GM20000 (cell line): ENCODE results near the gene RIT1.
A peak's percentile ranks its signal among the peaks of the same experiment; 100 is the strongest.

Experiments used
- DNase-seq: peaks from one replicate; pipeline ENCODE4 v3.0.0; 2012; ENCODE audit warnings: low spot score
- CTCF ChIP-seq: IDR thresholded peaks from 2 replicates; pipeline ENCODE4 v1.5.1; 2012; ENCODE audit warnings: mild to moderate bottlenecking, control low read depth; ENCODE audit errors: extremely low read depth, missing control alignments

The RIT1 gene

DNA sequence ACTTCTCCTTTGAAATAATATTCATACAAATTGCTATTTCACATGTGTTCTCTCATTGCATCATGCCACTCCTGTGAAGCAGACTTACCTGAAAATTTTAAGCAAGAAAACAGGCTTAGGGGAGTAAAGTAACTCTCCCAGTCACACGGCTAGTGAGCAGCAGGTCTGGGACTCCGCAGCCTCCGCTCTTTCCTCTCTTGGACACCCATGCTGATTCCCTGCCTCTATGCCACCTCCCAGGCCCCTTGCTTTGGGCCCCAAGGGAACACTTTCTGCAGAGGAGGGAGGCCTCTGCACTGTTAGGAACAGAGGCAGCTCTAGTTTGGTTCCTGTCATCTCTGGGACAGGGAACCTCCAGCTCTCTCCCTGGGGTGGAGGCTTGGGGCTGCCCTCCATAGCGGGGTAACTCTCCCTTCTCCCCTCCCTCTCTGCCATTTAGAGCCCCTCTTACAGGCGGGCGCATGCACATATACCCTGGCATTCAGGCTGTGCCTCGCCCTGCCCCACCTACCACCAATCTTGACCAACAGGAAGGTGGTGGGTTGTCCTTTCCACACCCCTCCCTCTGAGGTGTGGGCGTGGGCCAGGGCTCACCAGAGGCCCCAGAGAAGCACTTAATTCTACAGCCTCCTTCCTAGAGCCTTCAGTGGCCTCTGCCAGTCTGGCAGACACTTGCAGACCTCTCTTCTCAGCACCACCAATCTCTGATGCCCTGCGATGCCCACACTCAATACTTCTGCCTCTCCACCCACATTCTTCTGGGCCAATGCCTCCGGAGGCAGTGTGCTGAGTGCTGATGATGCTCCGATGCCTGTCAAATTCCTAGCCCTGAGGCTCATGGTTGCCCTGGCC lies 30.1 kb upstream of the RIT1 start, which contains the start of gene RXFP4:
Gene RXFP4, plus strand, starts transcription at position 646 of the 852 bp plus-strand sequence. Its CDS starts 72 bp downstream, at position 718.
- TF ChIP-seq CTCF: no peak
- DNase-seq: no peak

GRCh38 chr1:155940482-155940992 lies 29.4 kb upstream of the RIT1 start:
- TF ChIP-seq CTCF: no peak
- no peak for DNase-seq

DNA sequence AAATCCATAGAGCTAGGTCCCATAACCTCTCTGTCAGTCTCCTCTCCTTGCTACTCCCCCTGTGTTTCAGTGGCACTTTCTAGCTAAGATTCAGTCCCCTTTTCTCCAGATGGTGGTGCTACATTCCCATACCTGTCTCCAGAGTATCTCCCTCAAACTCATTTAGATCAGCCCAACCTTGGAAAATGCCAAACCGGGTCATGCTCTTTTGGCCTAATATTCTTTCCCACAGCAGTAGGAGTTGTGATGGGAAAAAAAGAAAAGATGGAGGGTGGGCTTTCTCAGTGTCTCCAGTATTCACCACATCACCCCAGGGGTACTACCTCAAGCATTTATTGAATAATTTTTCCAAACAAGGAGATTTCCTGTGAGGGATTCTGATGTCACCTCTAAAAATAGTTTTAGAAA lies 27.1 kb upstream of the RIT1 start:
- peak; percentile 64 for TF ChIP-seq CTCF
- peak; percentile 74 for DNase-seq

DNA sequence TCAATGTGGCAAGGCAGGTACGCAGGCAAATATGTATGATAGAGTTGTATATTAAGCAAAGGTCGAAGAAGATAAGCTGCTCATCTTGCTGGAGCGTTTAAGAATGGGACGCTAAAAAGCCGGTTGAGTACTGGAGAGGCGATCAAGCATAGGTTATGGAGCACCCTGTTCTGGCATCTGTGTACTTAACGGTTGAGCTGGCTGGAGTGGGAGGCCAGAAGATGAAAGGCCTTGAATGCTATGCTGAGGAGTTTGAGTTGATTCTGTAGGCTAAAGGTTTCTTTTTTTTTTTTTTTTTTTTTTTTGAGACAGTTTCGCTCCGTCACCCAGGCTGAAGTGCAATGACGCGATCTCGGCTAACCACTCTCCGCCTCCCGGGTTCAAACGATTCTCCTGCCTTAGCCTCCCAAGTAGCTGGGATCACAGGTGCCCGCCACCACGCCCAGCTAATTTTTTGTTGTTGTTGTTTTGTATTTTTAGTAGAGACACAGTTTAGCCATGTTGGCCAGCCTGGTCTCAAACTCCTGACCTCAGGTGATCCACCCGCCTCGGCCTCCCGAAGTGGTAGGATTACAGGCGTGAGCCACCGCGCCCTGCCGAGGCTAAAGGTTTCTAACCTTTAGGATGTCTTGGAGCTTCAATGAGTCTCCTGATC lies 23.9 kb upstream of the RIT1 start:
- no peak for DNase-seq
- TF ChIP-seq CTCF: no peak

GRCh38 chr1:155934097-155934935 lies 23.2 kb upstream of the RIT1 start, which contains the start of gene KHDC4:
Gene KHDC4, minus strand, starts transcription at chr1:155934413. Its CDS starts 40 bp downstream, at chr1:155934373.
- peak; percentile 91 for DNase-seq
- no peak for TF ChIP-seq CTCF

DNA sequence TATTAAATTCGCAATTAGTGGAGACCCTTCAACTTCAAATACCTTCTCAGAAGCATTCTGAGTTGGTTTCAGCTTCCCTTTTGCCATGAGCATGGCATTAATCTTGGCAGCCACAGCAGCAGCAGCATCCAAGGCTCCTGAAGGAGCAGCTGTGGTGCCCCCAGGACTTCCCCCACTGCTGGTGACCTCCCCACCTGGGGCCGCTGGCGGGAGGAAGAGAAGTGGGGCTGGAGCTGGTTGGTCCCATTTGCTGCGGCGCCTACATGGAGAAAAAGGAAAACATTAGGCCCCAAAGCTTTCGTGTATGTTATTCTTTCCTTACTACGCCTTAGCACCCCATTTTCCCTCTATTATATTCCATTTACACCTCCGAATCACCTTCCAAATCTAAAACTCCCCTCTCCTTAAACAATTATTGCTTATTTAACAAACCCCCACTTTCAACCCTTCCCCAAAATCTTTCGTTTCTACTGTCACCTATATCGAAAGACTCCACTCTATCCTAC lies 22.5 kb upstream of the RIT1 start:
- TF ChIP-seq CTCF: no peak
- DNase-seq: no peak
